H9 (cell line): ENCODE measurements around the gene BEST1. TPM values are rescaled to one million over a fixed set of nuclear protein-coding genes. Genes with fewer than 3 reads are reported as not detected.

Source experiments
- DNase-seq: peaks from one replicate; pipeline ENCODE4 v3.0.0-alpha.2; 2017
- H2AFZ ChIP-seq: one replicate; pipeline ENCODE4 v1.6.1; 2013; ENCODE audit warnings: mild to moderate bottlenecking, low read length, control low read depth, moderate library complexity
- H2AK5ac ChIP-seq: 2 replicates; pipeline ENCODE4 v1.6.1; 2013; ENCODE audit warnings: low read length, control low read depth, mixed read lengths; ENCODE audit not compliant: insufficient read length
- H2BK120ac ChIP-seq: one replicate; pipeline ENCODE4 v1.6.1; 2013; ENCODE audit warnings: low read depth, mild to moderate bottlenecking, low read length, control low read depth, inconsistent platforms; ENCODE audit not compliant: poor library complexity, severe bottlenecking
- H2BK12ac ChIP-seq: 2 replicates; pipeline ENCODE4 v1.6.1; 2013; ENCODE audit warnings: low read length, control low read depth, mixed read lengths, low read depth; ENCODE audit not compliant: insufficient read length
- H2BK15ac ChIP-seq: 2 replicates; pipeline ENCODE4 v1.6.1; 2013; ENCODE audit warnings: low read depth, low read length, control low read depth
- H2BK20ac ChIP-seq: one replicate; pipeline ENCODE4 v1.6.1; 2013; ENCODE audit warnings: low read depth, mild to moderate bottlenecking, low read length, control low read depth, inconsistent platforms; ENCODE audit not compliant: poor library complexity, severe bottlenecking
- H2BK5ac ChIP-seq: 2 replicates; pipeline ENCODE4 v1.6.1; 2013; ENCODE audit warnings: low read length, control low read depth, mixed read lengths; ENCODE audit not compliant: insufficient read length
- H3K14ac ChIP-seq: 2 replicates; pipeline ENCODE4 v1.6.1; 2013; ENCODE audit warnings: low read length, control low read depth; ENCODE audit not compliant: insufficient read depth
- H3K18ac ChIP-seq: 2 replicates; pipeline ENCODE4 v1.6.1; 2013; ENCODE audit warnings: low read depth, mild to moderate bottlenecking, mixed read lengths, low read length, control low read depth; ENCODE audit not compliant: insufficient read length
- H3K23ac ChIP-seq: 2 replicates; pipeline ENCODE4 v1.6.1; 2013; ENCODE audit warnings: low read length, control low read depth, mixed read lengths, low read depth; ENCODE audit not compliant: insufficient read length
- H3K23me2 ChIP-seq: 2 replicates; pipeline ENCODE4 v1.6.1; 2013; ENCODE audit warnings: low read depth, mild to moderate bottlenecking, mixed read lengths, low read length, control low read depth; ENCODE audit not compliant: insufficient read length, poor library complexity, severe bottlenecking
- H3K27ac ChIP-seq: 2 replicates; pipeline ENCODE4 v1.5.1; 2013; ENCODE audit warnings: low read length, control low read depth, mixed read lengths, low read depth; ENCODE audit not compliant: insufficient read length
- H3K27me3 ChIP-seq: 2 replicates; pipeline ENCODE4 v1.6.1; 2013; ENCODE audit warnings: low read length, control low read depth, inconsistent platforms; ENCODE audit not compliant: insufficient read depth
- H3K4ac ChIP-seq: 2 replicates; pipeline ENCODE4 v1.6.1; 2013; ENCODE audit warnings: low read depth, mild to moderate bottlenecking, control low read depth, inconsistent platforms, low read length, moderate library complexity
- H3K4me1 ChIP-seq: 2 replicates; pipeline ENCODE4 v1.6.1; 2013; ENCODE audit warnings: low read length, control low read depth, inconsistent platforms; ENCODE audit not compliant: insufficient read depth
- H3K4me2 ChIP-seq: 2 replicates; pipeline ENCODE4 v1.6.1; 2013; ENCODE audit warnings: low read length, control low read depth, mixed read lengths; ENCODE audit not compliant: insufficient read length, insufficient read depth
- H3K56ac ChIP-seq: 2 replicates; pipeline ENCODE4 v1.6.1; 2013; ENCODE audit warnings: low read depth, mild to moderate bottlenecking, mixed read lengths, low read length, control low read depth; ENCODE audit not compliant: insufficient read length
- H3K79me1 ChIP-seq: 2 replicates; pipeline ENCODE4 v1.6.1; 2013; ENCODE audit warnings: low read depth, mild to moderate bottlenecking, moderate library complexity, low read length, control low read depth, inconsistent platforms; ENCODE audit not compliant: insufficient read depth, poor library complexity, severe bottlenecking
- H3K79me2 ChIP-seq: 2 replicates; pipeline ENCODE4 v1.6.1; 2013; ENCODE audit warnings: low read length, control low read depth, inconsistent platforms; ENCODE audit not compliant: insufficient read depth
- H3K9ac ChIP-seq: 2 replicates; pipeline ENCODE4 v1.6.1; 2013; ENCODE audit warnings: low read length, control low read depth, mixed read lengths; ENCODE audit not compliant: insufficient read length; ENCODE audit errors: extremely low read depth
- H3K9me3 ChIP-seq: one replicate; pipeline ENCODE4 v1.6.1; 2013; ENCODE audit warnings: low read depth, low read length, inconsistent platforms; ENCODE audit not compliant: control insufficient read depth
- H3T11ph ChIP-seq: one replicate; pipeline ENCODE4 v1.6.1; 2013; ENCODE audit warnings: mild to moderate bottlenecking, low read length, control low read depth, inconsistent platforms
- H4K20me1 ChIP-seq: one replicate; pipeline ENCODE4 v1.6.1; 2013; ENCODE audit not compliant: control insufficient read depth, insufficient read length, insufficient read depth
- H4K5ac ChIP-seq: 2 replicates; pipeline ENCODE4 v1.6.1; 2013; ENCODE audit warnings: low read depth, mild to moderate bottlenecking, mixed read lengths, low read length, control low read depth; ENCODE audit not compliant: insufficient read length
- H4K8ac ChIP-seq: replicated peaks from 2 replicates; pipeline ENCODE4 v1.6.1; 2013; ENCODE audit warnings: low read length, control low read depth, mixed read lengths, low read depth; ENCODE audit not compliant: insufficient read length
- H4K91ac ChIP-seq: 2 replicates; pipeline ENCODE4 v1.6.1; 2013; ENCODE audit warnings: low read depth, mild to moderate bottlenecking, moderate library complexity, mixed read lengths, low read length, control low read depth; ENCODE audit not compliant: insufficient read length
- H3K27ac Mint-ChIP-seq, 3 experiments: 2 replicates in 2 of 3; 3 replicates in 1 of 3; pipeline ENCODE4 v1.8.0; 2020 to 2021; ENCODE audit warnings: mixed read lengths in 3 of 3, mild to moderate bottlenecking in 1 of 3, moderate library complexity in 1 of 3
- H3K27me3 Mint-ChIP-seq: 2 replicates; pipeline ENCODE4 v1.8.0; 2021; ENCODE audit warnings: low read depth, mild to moderate bottlenecking, moderate library complexity, mixed read lengths
- H3K36me3 Mint-ChIP-seq, 3 experiments: 2 replicates in 2 of 3; 3 replicates in 1 of 3; pipeline ENCODE4 v1.8.0; 2020 to 2021; ENCODE audit warnings: low read depth in 3 of 3, mixed read lengths in 3 of 3; ENCODE audit not compliant: insufficient read depth in 1 of 3
- H3K4me1 Mint-ChIP-seq, 2 experiments: 2 replicates each; pipeline ENCODE4 v1.8.0; 2020; ENCODE audit warnings: mixed read lengths in 2 of 2
- H3K4me3 Mint-ChIP-seq, 2 experiments: 2 replicates in 1 of 2; 3 replicates in 1 of 2; pipeline ENCODE4 v1.8.0; 2020 to 2021; ENCODE audit warnings: mild to moderate bottlenecking in 2 of 2, mixed read lengths in 2 of 2, moderate library complexity in 1 of 2
- H3K9me3 Mint-ChIP-seq, 2 experiments: 2 replicates in 1 of 2; 3 replicates in 1 of 2; pipeline ENCODE4 v1.8.0; 2020; ENCODE audit warnings: mild to moderate bottlenecking in 2 of 2, mixed read lengths in 2 of 2, moderate library complexity in 1 of 2
- WGBS: extraction: QIAGEN DNeasy Blood & Tissue Kit; methylation state at CpG from one replicate; pipeline ENCODE4 v1.1.7; 2013; ENCODE audit warnings: missing lambda C conversion rate, low lambda C conversion rate, mixed read lengths; ENCODE audit not compliant: insufficient read length; ENCODE audit errors: extremely low coverage; 5-methylcytosine and 5-hydroxymethylcytosine counted together
- total RNA-seq: library from RNA; stranded (reverse); gene quantifications from 2 replicates; pipeline ENCODE4 v1.2.1, GENCODE V29; 2021
- TF ChIP-seq, protein P1 (sequence below): fragments of 200-600 bp; sonication (generic); conservative IDR thresholded peaks from 3 replicates; pipeline ENCODE4 v1.8.0; 2021; ENCODE audit warnings: antibody characterized with exemption, mild to moderate bottlenecking

Gene BEST1
- total RNA-seq, 1 experiment from 2014 or later: 0.24 TPM

DNA sequence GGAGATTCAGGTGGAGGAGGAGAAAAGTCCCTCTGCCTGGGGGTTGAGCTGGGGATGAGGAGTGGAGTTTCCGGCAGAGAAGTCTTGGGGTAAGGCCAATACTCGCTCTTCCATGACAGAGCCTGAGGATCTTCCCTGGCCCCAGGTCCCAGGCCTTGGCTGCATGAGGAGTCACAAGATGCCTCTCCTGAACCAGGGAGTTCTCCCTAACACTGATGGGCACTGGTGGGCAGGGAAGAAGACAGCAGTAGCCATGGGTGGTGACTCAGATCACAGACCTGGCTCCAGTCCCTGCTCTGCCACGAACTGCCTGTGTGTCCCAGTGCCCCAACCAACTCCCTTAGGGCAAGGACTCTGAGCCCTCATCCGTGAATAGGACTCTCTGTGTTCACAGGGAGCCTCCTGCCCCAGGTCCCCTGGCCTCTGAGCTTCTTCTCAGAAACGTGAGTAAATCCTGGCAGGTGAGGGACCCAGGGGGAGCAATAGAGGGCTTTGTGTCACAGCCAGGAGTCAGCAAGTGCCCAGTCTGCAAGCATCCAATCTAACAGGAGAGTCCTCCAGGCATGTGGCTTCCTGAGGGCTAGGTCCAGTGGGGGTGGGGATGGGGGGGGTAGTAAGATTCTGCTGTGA is 62.8 kb downstream of the BEST1 start:
- Histone ChIP-seq H3K9ac (no peak overlapping the region), H3K14ac (no peak overlapping the region), H3K4ac (no peak overlapping the region), H2BK12ac (no peak overlapping the region), H2BK15ac (no peak overlapping the region), H3K4me1 (no peaks in the 10 kb centered on the region; the same call in 1 of the 2 replicates), H3K79me1 (no peaks in the 10 kb centered on the region), H3K27me3 (no peaks in the 10 kb centered on the region), H4K5ac (no peak overlapping the region), H2BK20ac (no peak overlapping the region), H4K91ac (no peak overlapping the region), H4K8ac (no peak overlapping the region), H3K23me2 (no peaks in the 10 kb centered on the region), H2BK120ac (no peak overlapping the region), H3T11ph (no peak overlapping the region), H3K27ac (no peak overlapping the region), H2AFZ (no peak overlapping the region), H4K20me1 (no peaks in the 10 kb centered on the region), H2AK5ac (no peak overlapping the region), H3K23ac (no peak overlapping the region), H3K18ac (no peak overlapping the region), H3K4me2 (no peak overlapping the region), H3K56ac (no peak overlapping the region), H3K9me3 (no peaks in the 10 kb centered on the region), H3K79me2 (no peaks in the 10 kb centered on the region), H2BK5ac (no peak overlapping the region)
- Mint-ChIP-seq H3K27ac (no peak overlapping the region; a peak in 1 of 7 replicates), H3K27me3 (peaks cover 8% of the 10 kb centered on the region), H3K4me3 (no peak overlapping the region), H3K4me1 (peaks cover 11 to 16% of the 10 kb centered on the region in 2 experiments), H3K9me3 (no peaks in the 10 kb centered on the region; a peak in 2 of 5 replicates), H3K36me3 (no peaks in the 10 kb centered on the region)
- TF ChIP-seq, protein P1, sequence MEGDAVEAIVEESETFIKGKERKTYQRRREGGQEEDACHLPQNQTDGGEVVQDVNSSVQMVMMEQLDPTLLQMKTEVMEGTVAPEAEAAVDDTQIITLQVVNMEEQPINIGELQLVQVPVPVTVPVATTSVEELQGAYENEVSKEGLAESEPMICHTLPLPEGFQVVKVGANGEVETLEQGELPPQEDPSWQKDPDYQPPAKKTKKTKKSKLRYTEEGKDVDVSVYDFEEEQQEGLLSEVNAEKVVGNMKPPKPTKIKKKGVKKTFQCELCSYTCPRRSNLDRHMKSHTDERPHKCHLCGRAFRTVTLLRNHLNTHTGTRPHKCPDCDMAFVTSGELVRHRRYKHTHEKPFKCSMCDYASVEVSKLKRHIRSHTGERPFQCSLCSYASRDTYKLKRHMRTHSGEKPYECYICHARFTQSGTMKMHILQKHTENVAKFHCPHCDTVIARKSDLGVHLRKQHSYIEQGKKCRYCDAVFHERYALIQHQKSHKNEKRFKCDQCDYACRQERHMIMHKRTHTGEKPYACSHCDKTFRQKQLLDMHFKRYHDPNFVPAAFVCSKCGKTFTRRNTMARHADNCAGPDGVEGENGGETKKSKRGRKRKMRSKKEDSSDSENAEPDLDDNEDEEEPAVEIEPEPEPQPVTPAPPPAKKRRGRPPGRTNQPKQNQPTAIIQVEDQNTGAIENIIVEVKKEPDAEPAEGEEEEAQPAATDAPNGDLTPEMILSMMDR: no peak
- WGBS: no CpG with 5 or more reads among the region's 5 CpGs
- DNase-seq: no peak

Other genes with a start within 250 kb of the BEST1 start
- gene MYRF, start 197.7 kb upstream of the BEST1 start, total RNA-seq: 12.9 and 13.9 TPM in 2 replicates
- 199 and 201 TPM in 2 replicates for gene TMEM258, start 157.8 kb upstream of the BEST1 start, total RNA-seq
- 114 and 115 TPM in 2 replicates for gene FEN1, start 157.4 kb upstream of the BEST1 start, total RNA-seq
- gene FADS1, start 133.3 kb upstream of the BEST1 start, total RNA-seq: 125 and 126 TPM in 2 replicates
- 316 and 322 TPM in 2 replicates for gene FADS2, start 122.1 kb upstream of the BEST1 start, total RNA-seq
- 34.9 and 36.7 TPM in 2 replicates for gene FADS3, start 58.8 kb upstream of the BEST1 start, total RNA-seq
- 1.8 and 2.4 TPM in 2 replicates for gene RAB3IL1, start 32.8 kb upstream of the BEST1 start, total RNA-seq
- gene FTH1, start 17.3 kb downstream of the BEST1 start, total RNA-seq: 1,505 and 1,558 TPM in 2 replicates
- 94.1 and 99.9 TPM in 2 replicates for gene INCENP, start 173.7 kb downstream of the BEST1 start, total RNA-seq
- not detected in 2 replicates for gene SCGB1D1, start 239.9 kb downstream of the BEST1 start, total RNA-seq